H1 (cell line): ENCODE measurements around the gene SLC15A1. TPM values are rescaled to one million over a fixed set of nuclear protein-coding genes. Genes with fewer than 3 reads are reported as not detected.

Experiments used
- EGR1 ChIP-seq: IDR thresholded peaks from 2 replicates; pipeline ENCODE4 v1.6.1; 2011; ENCODE audit warnings: low read depth, low read length, borderline replicate concordance
- POLR2A ChIP-seq, 2 experiments: IDR thresholded peaks; 1 replicate in 1 of 2; 2 replicates in 1 of 2; pipeline ENCODE4 v1.6.1; 2011; ENCODE audit warnings: low read depth in 2 of 2, low read length in 2 of 2, mild to moderate bottlenecking in 2 of 2; ENCODE audit errors: control extremely low read depth in 1 of 2
- TAF1 ChIP-seq: IDR thresholded peaks from 2 replicates; pipeline ENCODE4 v1.6.1; 2011; ENCODE audit warnings: mild to moderate bottlenecking, low read depth, low read length
- polyA plus RNA-seq, 7 experiments: library from polyadenylated mRNA; depleted of rRNA in 3 of 7; stranded (reverse) in 5 of 7; unstranded in 2 of 7; fragments of >200 nt in 5 of 7; fragments of 200-250 nt in 2 of 7; gene quantifications; 1 replicate in 5 of 7; 2 replicates in 1 of 7; 4 replicates in 1 of 7; pipeline versions ENCODE4 v1.2.1 to v1.2.3, GENCODE V29; 2011 to 2013; ENCODE audit warnings: missing spikeins in 2 of 7, mixed read lengths in 2 of 7
- total RNA-seq: library from RNA; stranded (reverse); fragmentation: NEBNext Ultra II Directional; extraction: Animal tissue kit (Norgen Biotek cat#: 25700); gene quantifications from 2 replicates; pipeline ENCODE4 v1.2.1, GENCODE V29; 2021
- TF ChIP-seq, protein P1 (sequence below): fragments of 300-600 bp; sonication (generic); IDR thresholded peaks from 2 replicates; pipeline ENCODE4 v1.7.1; 2012; ENCODE audit warnings: low read length, moderate library complexity, mild to moderate bottlenecking, inconsistent platforms; ENCODE audit not compliant: insufficient replicate concordance

The SLC15A1 gene
- total and polyA plus RNA-seq, 2 of the 8 experiments (the other 6 are each of a cell fraction or from before 2014, with no cell fraction given), result 1.3 to 2.4 TPM

DNA sequence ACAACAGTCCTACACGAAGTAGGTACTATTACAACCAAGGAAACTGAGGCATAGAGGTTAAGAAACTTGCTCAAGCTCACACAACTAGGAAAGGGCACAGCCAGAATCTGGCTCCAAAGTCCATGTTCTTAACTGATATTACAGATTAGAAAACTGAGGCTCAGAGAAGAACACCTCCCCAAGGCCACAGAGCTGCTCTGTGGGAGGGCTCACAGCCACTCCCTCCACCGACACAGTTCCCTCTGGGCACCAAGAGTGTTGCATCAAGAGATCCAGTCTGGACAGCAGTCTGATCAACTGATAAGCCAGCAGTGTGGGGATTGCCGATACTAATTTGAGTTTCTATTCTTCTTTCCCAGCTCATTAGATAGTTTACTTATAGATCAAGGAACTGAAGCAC lies 29.5 kb downstream of the SLC15A1 start (continued):
- TF ChIP-seq, protein P1, sequence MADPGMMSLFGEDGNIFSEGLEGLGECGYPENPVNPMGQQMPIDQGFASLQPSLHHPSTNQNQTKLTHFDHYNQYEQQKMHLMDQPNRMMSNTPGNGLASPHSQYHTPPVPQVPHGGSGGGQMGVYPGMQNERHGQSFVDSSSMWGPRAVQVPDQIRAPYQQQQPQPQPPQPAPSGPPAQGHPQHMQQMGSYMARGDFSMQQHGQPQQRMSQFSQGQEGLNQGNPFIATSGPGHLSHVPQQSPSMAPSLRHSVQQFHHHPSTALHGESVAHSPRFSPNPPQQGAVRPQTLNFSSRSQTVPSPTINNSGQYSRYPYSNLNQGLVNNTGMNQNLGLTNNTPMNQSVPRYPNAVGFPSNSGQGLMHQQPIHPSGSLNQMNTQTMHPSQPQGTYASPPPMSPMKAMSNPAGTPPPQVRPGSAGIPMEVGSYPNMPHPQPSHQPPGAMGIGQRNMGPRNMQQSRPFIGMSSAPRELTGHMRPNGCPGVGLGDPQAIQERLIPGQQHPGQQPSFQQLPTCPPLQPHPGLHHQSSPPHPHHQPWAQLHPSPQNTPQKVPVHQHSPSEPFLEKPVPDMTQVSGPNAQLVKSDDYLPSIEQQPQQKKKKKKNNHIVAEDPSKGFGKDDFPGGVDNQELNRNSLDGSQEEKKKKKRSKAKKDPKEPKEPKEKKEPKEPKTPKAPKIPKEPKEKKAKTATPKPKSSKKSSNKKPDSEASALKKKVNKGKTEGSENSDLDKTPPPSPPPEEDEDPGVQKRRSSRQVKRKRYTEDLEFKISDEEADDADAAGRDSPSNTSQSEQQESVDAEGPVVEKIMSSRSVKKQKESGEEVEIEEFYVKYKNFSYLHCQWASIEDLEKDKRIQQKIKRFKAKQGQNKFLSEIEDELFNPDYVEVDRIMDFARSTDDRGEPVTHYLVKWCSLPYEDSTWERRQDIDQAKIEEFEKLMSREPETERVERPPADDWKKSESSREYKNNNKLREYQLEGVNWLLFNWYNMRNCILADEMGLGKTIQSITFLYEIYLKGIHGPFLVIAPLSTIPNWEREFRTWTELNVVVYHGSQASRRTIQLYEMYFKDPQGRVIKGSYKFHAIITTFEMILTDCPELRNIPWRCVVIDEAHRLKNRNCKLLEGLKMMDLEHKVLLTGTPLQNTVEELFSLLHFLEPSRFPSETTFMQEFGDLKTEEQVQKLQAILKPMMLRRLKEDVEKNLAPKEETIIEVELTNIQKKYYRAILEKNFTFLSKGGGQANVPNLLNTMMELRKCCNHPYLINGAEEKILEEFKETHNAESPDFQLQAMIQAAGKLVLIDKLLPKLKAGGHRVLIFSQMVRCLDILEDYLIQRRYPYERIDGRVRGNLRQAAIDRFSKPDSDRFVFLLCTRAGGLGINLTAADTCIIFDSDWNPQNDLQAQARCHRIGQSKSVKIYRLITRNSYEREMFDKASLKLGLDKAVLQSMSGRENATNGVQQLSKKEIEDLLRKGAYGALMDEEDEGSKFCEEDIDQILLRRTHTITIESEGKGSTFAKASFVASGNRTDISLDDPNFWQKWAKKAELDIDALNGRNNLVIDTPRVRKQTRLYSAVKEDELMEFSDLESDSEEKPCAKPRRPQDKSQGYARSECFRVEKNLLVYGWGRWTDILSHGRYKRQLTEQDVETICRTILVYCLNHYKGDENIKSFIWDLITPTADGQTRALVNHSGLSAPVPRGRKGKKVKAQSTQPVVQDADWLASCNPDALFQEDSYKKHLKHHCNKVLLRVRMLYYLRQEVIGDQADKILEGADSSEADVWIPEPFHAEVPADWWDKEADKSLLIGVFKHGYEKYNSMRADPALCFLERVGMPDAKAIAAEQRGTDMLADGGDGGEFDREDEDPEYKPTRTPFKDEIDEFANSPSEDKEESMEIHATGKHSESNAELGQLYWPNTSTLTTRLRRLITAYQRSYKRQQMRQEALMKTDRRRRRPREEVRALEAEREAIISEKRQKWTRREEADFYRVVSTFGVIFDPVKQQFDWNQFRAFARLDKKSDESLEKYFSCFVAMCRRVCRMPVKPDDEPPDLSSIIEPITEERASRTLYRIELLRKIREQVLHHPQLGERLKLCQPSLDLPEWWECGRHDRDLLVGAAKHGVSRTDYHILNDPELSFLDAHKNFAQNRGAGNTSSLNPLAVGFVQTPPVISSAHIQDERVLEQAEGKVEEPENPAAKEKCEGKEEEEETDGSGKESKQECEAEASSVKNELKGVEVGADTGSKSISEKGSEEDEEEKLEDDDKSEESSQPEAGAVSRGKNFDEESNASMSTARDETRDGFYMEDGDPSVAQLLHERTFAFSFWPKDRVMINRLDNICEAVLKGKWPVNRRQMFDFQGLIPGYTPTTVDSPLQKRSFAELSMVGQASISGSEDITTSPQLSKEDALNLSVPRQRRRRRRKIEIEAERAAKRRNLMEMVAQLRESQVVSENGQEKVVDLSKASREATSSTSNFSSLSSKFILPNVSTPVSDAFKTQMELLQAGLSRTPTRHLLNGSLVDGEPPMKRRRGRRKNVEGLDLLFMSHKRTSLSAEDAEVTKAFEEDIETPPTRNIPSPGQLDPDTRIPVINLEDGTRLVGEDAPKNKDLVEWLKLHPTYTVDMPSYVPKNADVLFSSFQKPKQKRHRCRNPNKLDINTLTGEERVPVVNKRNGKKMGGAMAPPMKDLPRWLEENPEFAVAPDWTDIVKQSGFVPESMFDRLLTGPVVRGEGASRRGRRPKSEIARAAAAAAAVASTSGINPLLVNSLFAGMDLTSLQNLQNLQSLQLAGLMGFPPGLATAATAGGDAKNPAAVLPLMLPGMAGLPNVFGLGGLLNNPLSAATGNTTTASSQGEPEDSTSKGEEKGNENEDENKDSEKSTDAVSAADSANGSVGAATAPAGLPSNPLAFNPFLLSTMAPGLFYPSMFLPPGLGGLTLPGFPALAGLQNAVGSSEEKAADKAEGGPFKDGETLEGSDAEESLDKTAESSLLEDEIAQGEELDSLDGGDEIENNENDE, result no peak
- TF ChIP-seq TAF1, result no peak
- TF ChIP-seq EGR1, result no peak
- no peak for TF ChIP-seq POLR2A (IDR thresholded peaks at IDR 0.05; ENCODE audit: control extremely low read depth in 1 of 2, low read depth in 2 of 2, low read length in 2 of 2)
